Choroid plexus epithelial cell (primary cell): ENCODE results near the gene PRSS38.

Experiments used
- DNase-seq: peaks from one replicate; pipeline ENCODE4 v3.0.0-alpha.2; 2010; ENCODE audit warnings: low read depth
- H3K4me3 ChIP-seq: 2 replicates; pipeline ENCODE4 v1.5.1; 2011; ENCODE audit warnings: low read depth, mild to moderate bottlenecking, control low read depth, low read length, moderate library complexity
- CTCF ChIP-seq: conservative IDR thresholded peaks from 2 replicates; pipeline ENCODE4 v1.5.1; 2011; ENCODE audit warnings: low read depth, mild to moderate bottlenecking, control low read depth, inconsistent platforms, low read length, moderate library complexity

The PRSS38 gene

GRCh38 chr1:227769047-227769935 lies 46.2 kb upstream of the PRSS38 start:
- no peak for TF ChIP-seq CTCF
- H3K4me3 ChIP-seq = no peak overlapping the region
- DNase-seq = no peak

- H3K4me3 ChIP-seq = no peak overlapping the region
- DNase-seq = no peak
- TF ChIP-seq CTCF = no peak
Measured at GRCh38 chr1:227769936-227770494, 45.5 kb upstream of the PRSS38 start.

- H3K4me3 ChIP-seq = no peak overlapping the region
- DNase-seq = no peak
- TF ChIP-seq CTCF = no peak
Measured at GRCh38 chr1:227770812-227771211, 44.7 kb upstream of the PRSS38 start.

GRCh38 chr1:227771326-227771725 lies 44.1 kb upstream of the PRSS38 start:
- DNase-seq = no peak
- no peak for TF ChIP-seq CTCF
- no peak overlapping the region for H3K4me3 ChIP-seq

GRCh38 chr1:227771771-227772170 lies 43.7 kb upstream of the PRSS38 start:
- no peak for DNase-seq
- TF ChIP-seq CTCF = no peak

GRCh38 chr1:227773558-227773957 lies 41.9 kb upstream of the PRSS38 start:
- DNase-seq = no peak
- no peak for TF ChIP-seq CTCF
- H3K4me3 ChIP-seq = no peak overlapping the region

More at GRCh38 chr1:227771771-227772170, 43.7 kb upstream of the PRSS38 start:
- no peak overlapping the region for H3K4me3 ChIP-seq
